ENCODE measurements around the gene MYT1. TPM values are rescaled to one million over a fixed set of nuclear protein-coding genes. Genes with fewer than 3 reads are reported as not detected.

MYT1 gene
- total RNA-seq, 3 donors from 2014 or later (not counting 1 experiment from before 2014, with no cell fraction given): not detected

- Histone ChIP-seq H3K4me1 (ENCODE audit: control insufficient read depth, insufficient read depth, low read length) (peaks cover 6% of the 10 kb centered on the region), H3K4me3 (ENCODE audit: low read length) (no peak overlapping the region), H3K9me3 (ENCODE audit: control insufficient read depth, insufficient read depth, low read length) (no peaks in the 10 kb centered on the region), H3K27me3 (ENCODE audit: control insufficient read depth, insufficient read depth, low read length) (no peaks in the 10 kb centered on the region), H3K27ac (ENCODE audit: low read length) (no peak overlapping the region), H3K36me3 (ENCODE audit: control insufficient read depth, insufficient read depth, low read length) (no peaks in the 10 kb centered on the region)
- H3K27ac Mint-ChIP-seq: no peak overlapping the region
- intact Hi-C loops (cut with micrococcal nuclease): no loop called here
- ATAC-seq (no peak), DNase-seq (no peak)
- TF ChIP-seq CTCF (IDR thresholded peaks at IDR 0.05): no peak
- peaks cover 0 to 10% of the 10 kb centered on the region in 2 donors for H3K27me3 Mint-ChIP-seq (ENCODE audit: low read depth in 2 of 2)
- whole genome bisulfite sequencing (ENCODE audit: insufficient coverage): 93% methylated on average over 15 of the region's 15 CpGs
- H3K4me3 Mint-ChIP-seq: no peak overlapping the region
- H3K9me3 Mint-ChIP-seq: no peaks in the 10 kb centered on the region
- peaks cover 0 to 5% of the 10 kb centered on the region in 2 donors for H3K4me1 Mint-ChIP-seq
- no peaks in the 10 kb centered on the region for H3K36me3 Mint-ChIP-seq
These were observed 32.1 kb downstream of the MYT1 start for GRCh38 chr20:64196309-64196708.

DNA sequence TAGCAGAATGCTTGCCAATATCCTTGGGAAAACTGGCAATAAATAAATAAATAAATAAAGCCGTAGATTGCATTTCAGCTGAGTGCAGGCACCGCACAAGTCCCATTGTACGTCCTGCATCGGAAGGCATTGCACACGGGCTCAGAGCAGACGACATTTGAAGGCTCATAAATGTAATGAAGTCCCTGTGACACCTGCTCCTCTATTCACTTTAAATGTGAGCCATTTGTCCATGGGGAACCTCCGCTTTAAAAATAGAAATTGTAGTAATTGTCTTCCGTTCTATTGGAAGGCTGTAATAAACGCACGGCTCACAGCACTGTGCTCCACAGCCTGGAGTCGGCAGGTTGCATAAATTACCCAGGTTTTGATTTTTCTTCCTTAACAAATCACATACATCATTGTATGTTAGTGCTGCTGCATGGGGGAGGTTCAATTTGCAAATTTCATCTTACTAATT lies 32.6 kb downstream of the MYT1 start:
- no peaks in the 10 kb centered on the region for H3K36me3 Mint-ChIP-seq
- intact Hi-C loops (cut with micrococcal nuclease): no loop called here
- WGBS (ENCODE audit: insufficient coverage): 95% methylated on average over 10 of the region's 11 CpGs
- H3K27me3 Mint-ChIP-seq (ENCODE audit: low read depth in 2 of 2): peaks cover 0 to 10% of the 10 kb centered on the region in 2 donors
- no peaks in the 10 kb centered on the region for H3K9me3 Mint-ChIP-seq
- no peaks in the 10 kb centered on the region for H3K9me3 ChIP-seq (ENCODE audit: control insufficient read depth, insufficient read depth, low read length)
- no peak overlapping the region for H3K27ac ChIP-seq (ENCODE audit: low read length)
- no peaks in the 10 kb centered on the region for H3K27me3 ChIP-seq (ENCODE audit: control insufficient read depth, insufficient read depth, low read length)
- DNase-seq (no peak), ATAC-seq (no peak)
- peaks cover 6% of the 10 kb centered on the region for H3K4me1 ChIP-seq (ENCODE audit: control insufficient read depth, insufficient read depth, low read length)
- H3K4me1 Mint-ChIP-seq: peaks cover 0 to 5% of the 10 kb centered on the region in 2 donors
- no peaks in the 10 kb centered on the region for H3K36me3 ChIP-seq (ENCODE audit: control insufficient read depth, insufficient read depth, low read length)
- TF ChIP-seq CTCF (IDR thresholded peaks at IDR 0.05): no peak
- H3K4me3 ChIP-seq (ENCODE audit: low read length): no peak overlapping the region
- no peak overlapping the region for H3K4me3 Mint-ChIP-seq
- H3K27ac Mint-ChIP-seq: no peak overlapping the region

DNA sequence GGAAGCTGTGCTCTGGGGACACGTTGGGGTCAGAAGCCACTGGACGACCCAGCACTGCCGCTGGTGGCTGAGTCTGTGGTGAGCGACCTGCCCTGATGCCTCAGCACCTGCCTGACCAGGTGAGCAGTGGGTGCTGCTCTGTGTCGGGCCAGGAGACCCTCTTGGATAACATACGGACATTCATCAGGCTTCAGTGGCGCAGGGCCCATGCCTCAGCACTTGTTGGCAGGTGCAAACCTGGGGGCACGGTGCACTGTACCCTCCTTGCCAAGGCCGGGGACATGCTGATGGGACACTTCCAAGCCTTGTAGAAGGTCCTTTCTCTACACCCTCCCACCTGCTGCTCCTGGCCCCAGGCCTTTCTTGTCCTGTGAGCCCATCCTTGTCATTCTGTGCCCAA lies 34.1 kb downstream of the MYT1 start:
- no peak for TF ChIP-seq CTCF (IDR thresholded peaks at IDR 0.05)
- no peak for ATAC-seq
- Histone ChIP-seq H3K4me1 (ENCODE audit: control insufficient read depth, insufficient read depth, low read length) (peaks cover 2% of the 10 kb centered on the region), H3K4me3 (ENCODE audit: low read length) (no peak overlapping the region), H3K36me3 (ENCODE audit: control insufficient read depth, insufficient read depth, low read length) (no peaks in the 10 kb centered on the region), H3K9me3 (ENCODE audit: control insufficient read depth, insufficient read depth, low read length) (no peaks in the 10 kb centered on the region), H3K27ac (ENCODE audit: low read length) (no peak overlapping the region), H3K27me3 (ENCODE audit: control insufficient read depth, insufficient read depth, low read length) (no peaks in the 10 kb centered on the region)
- intact Hi-C loops (cut with micrococcal nuclease): no loop called here
- Mint-ChIP-seq H3K4me1 (no peaks in the 10 kb centered on the region), H3K36me3 (no peaks in the 10 kb centered on the region), H3K27ac (no peak overlapping the region), H3K9me3 (no peaks in the 10 kb centered on the region), H3K27me3 (ENCODE audit: low read depth in 2 of 2) (peaks cover 0 to 10% of the 10 kb centered on the region in 2 donors), H3K4me3 (no peak overlapping the region)
- 86% methylated on average over 9 of the region's 9 CpGs for WGBS (ENCODE audit: insufficient coverage)
- no peak for DNase-seq

DNA sequence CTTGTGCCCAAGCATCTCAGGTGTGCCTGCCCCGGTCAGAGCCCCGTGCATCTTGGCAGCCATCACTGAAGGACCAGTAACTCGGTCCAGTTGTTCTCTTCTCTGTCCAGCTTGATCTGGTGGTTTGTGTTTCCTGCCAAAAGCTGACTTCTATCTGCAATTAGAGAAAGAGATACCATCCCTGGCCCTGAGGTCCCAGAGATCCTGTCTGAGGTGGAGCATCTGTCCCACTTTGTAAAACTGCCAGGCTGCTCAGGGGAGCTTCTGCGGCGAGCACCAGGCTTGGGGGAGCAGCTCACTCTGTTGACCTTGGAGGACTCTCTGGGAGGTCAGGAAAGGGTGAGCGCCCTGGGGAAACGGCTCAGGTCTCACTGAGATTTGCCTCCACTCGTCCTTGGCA lies 35.1 kb downstream of the MYT1 start:
- no peak overlapping the region for H3K4me3 Mint-ChIP-seq

More for the DNA sequence above, 35.1 kb downstream of the MYT1 start:
- Mint-ChIP-seq H3K9me3 (no peaks in the 10 kb centered on the region), H3K27ac (no peak overlapping the region), H3K27me3 (ENCODE audit: low read depth in 2 of 2) (peaks cover 0 to 8% of the 10 kb centered on the region in 2 donors), H3K4me1 (no peaks in the 10 kb centered on the region), H3K36me3 (no peaks in the 10 kb centered on the region)
- no peaks in the 10 kb centered on the region for H3K9me3 ChIP-seq (ENCODE audit: control insufficient read depth, insufficient read depth, low read length)
- H3K4me1 ChIP-seq (ENCODE audit: control insufficient read depth, insufficient read depth, low read length): no peaks in the 10 kb centered on the region
- H3K27me3 ChIP-seq (ENCODE audit: control insufficient read depth, insufficient read depth, low read length): no peaks in the 10 kb centered on the region
- no peak for ATAC-seq
- H3K36me3 ChIP-seq (ENCODE audit: control insufficient read depth, insufficient read depth, low read length): no peaks in the 10 kb centered on the region
- TF ChIP-seq CTCF (IDR thresholded peaks at IDR 0.05): no peak
- 87% methylated on average over 8 of the region's 8 CpGs for WGBS (ENCODE audit: insufficient coverage)
- intact Hi-C loops (cut with micrococcal nuclease): no loop called here
- DNase-seq: no peak
- no peak overlapping the region for H3K27ac ChIP-seq (ENCODE audit: low read length)
- H3K4me3 ChIP-seq (ENCODE audit: low read length): no peak overlapping the region
